HepG2 (cell line): ENCODE measurements around the gene MEGF6. TPM values are rescaled to one million over a fixed set of nuclear protein-coding genes. Genes with fewer than 3 reads are reported as not detected.

Experiments
- ATAC-seq: fragments of 200-7000 bp; cut with Tn5 transposase; 3 replicates; pipeline ENCODE4 v1.9.1; 2020; ENCODE audit warnings: mild to moderate bottlenecking, moderate library complexity
- BruUV-seq: library from RNA; stranded (reverse); fragments of 400-500 nt; replicated peaks from 2 replicates; lab custom pipeline; 2021; lab: Mats Ljungman, UMichigan
- CTCF ChIA-PET: fragments of 300-600 bp; formaldehyde crosslinking; extraction: SDS; loops from one replicate; lab custom pipeline; 2021; ENCODE audit warnings: low total read pairs, inconsistent platforms, low intra/inter-chr PET ratio; lab: Yijun Ruan, JAX
- POLR2A ChIA-PET: fragments of 350-600 bp; sonication (Branson Sonifier 250); formaldehyde crosslinking; loops from one replicate; lab custom pipeline; 2020; ENCODE audit warnings: antibody characterized with exemption, inconsistent platforms; lab: Yijun Ruan, JAX
- DNase-seq: peaks from one replicate; pipeline ENCODE4 v3.0.0-alpha.2; 2015; ENCODE audit warnings: low spot score
- FAIRE-seq: peaks from 3 replicates; lab custom pipeline; 2011; peaks lifted over from hg19 to GRCh38; lab: Jason Lieb, UNC
- H2AFZ ChIP-seq: one replicate; pipeline ENCODE4 v1.6.1; 2011; ENCODE audit warnings: low read length, inconsistent platforms
- H3K27ac ChIP-seq: fragments of 300-600 bp; 3 replicates; pipeline ENCODE4 v1.8.0; 2011; ENCODE audit warnings: mixed run types, mild to moderate bottlenecking, mixed read lengths, low read length, inconsistent platforms; ENCODE audit not compliant: insufficient read depth; ENCODE audit errors: extremely low read length
- H3K27me3 ChIP-seq, 2 experiments: fragments of 200-600 bp in 1 of 2; 2 replicates in 1 of 2; 3 replicates in 1 of 2; pipeline versions ENCODE4 v1.6.0 to v1.8.0; 2011; ENCODE audit warnings: low read length in 2 of 2, mild to moderate bottlenecking in 2 of 2, moderate library complexity in 2 of 2, inconsistent platforms in 1 of 2; ENCODE audit not compliant: insufficient read depth in 2 of 2, control insufficient read depth in 1 of 2
- H3K36me3 ChIP-seq, 2 experiments: fragments of 200-600 bp in 1 of 2; replicated peaks in 1 of 2; 2 replicates in 1 of 2; 3 replicates in 1 of 2; pipeline versions ENCODE4 v1.5.1 to v1.8.0; 2011; ENCODE audit warnings: low read length in 2 of 2, inconsistent platforms in 1 of 2; ENCODE audit not compliant: insufficient read depth in 2 of 2, control insufficient read depth in 1 of 2
- H3K4me1 ChIP-seq: 2 replicates; pipeline ENCODE4 v1.5.1; 2012; ENCODE audit warnings: low read length, inconsistent platforms; ENCODE audit not compliant: insufficient read depth
- H3K4me2 ChIP-seq: 2 replicates; pipeline ENCODE4 v1.6.0; 2011; ENCODE audit warnings: low read depth, low read length, inconsistent platforms
- H3K4me3 ChIP-seq, 3 experiments: fragments of 200-600 bp in 1 of 3; sonication (generic), shearing (Covaris generic) in 1 of 3; replicated peaks in 1 of 3; 2 replicates each; pipeline ENCODE4 v1.5.1; 2011 to 2016; ENCODE audit warnings: low read length in 3 of 3, inconsistent platforms in 2 of 3, low read depth in 2 of 3, mild to moderate bottlenecking in 2 of 3, control low read depth in 1 of 3, mixed read lengths in 1 of 3; ENCODE audit not compliant: insufficient read depth in 1 of 3
- H3K79me2 ChIP-seq: one replicate; pipeline ENCODE4 v1.6.1; 2011; ENCODE audit warnings: low read length, inconsistent platforms; ENCODE audit not compliant: insufficient read depth
- H3K9ac ChIP-seq: 2 replicates; pipeline ENCODE4 v1.6.0; 2011; ENCODE audit warnings: mild to moderate bottlenecking, low read depth, low read length, inconsistent platforms; ENCODE audit not compliant: insufficient read depth
- H3K9me3 ChIP-seq: 2 replicates; pipeline ENCODE4 v1.5.1; 2012; ENCODE audit warnings: mild to moderate bottlenecking, low read length
- H4K20me1 ChIP-seq: 2 replicates; pipeline ENCODE4 v1.6.0; 2011; ENCODE audit warnings: inconsistent platforms, mild to moderate bottlenecking, low read length, moderate library complexity; ENCODE audit not compliant: insufficient read depth
- AGO2 ChIP-seq: fragments of 200-400 bp; formaldehyde crosslinking; optimal IDR thresholded peaks from 2 replicates; pipeline ENCODE3; 2017; ENCODE audit warnings: mild to moderate bottlenecking, low read depth, low read length, moderate library complexity
- HNRNPLL ChIP-seq: fragments of 200-400 bp; formaldehyde crosslinking; IDR thresholded peaks from 2 replicates; pipeline ENCODE4 v1.6.1; 2017; ENCODE audit warnings: mild to moderate bottlenecking, low read depth, low read length; ENCODE audit not compliant: poor library complexity, severe bottlenecking
- SIX1 ChIP-seq: sonication (generic); formaldehyde crosslinking; IDR thresholded peaks from 2 replicates; pipeline ENCODE4 v1.4.0; 2020; ENCODE audit warnings: missing genetic modification reagents, borderline replicate concordance
- ZFP1 ChIP-seq: IDR thresholded peaks from 2 replicates; pipeline ENCODE4 v1.6.1; 2016
- ZNF121 ChIP-seq: sonication (generic); formaldehyde crosslinking; IDR thresholded peaks from 2 replicates; pipeline ENCODE4 v1.5.0; 2020; ENCODE audit warnings: mild to moderate bottlenecking, missing genetic modification reagents
- WGBS: methylation state at CpG from one replicate; pipeline ENCODE4 v1.1.6; 2017; ENCODE audit warnings: low lambda C conversion rate; 5-methylcytosine and 5-hydroxymethylcytosine counted together
- in situ Hi-C: cut with HindIII; loops from 2 replicates; pipeline ENCODE4 v1.10.0; 2017; ENCODE audit warnings: low pct_unique_long_range_greater_than_20kb; ENCODE audit not compliant: extremely low pct_ligation_motif_present
- intact Hi-C: fragments of 100-400 bp; cut with micrococcal nuclease; formaldehyde crosslinking; loops from one replicate; pipeline ENCODE4 v1.10.0; 2022; ENCODE audit not compliant: unreplicated experiment
- polyA plus RNA-seq, 8 experiments: library from polyadenylated mRNA; depleted of rRNA in 3 of 8; stranded (reverse) in 7 of 8; unstranded in 1 of 8; fragments of >200 nt; fragmentation: Illumina TruSeq in 4 of 8; extraction: Trizol in 4 of 8; gene quantifications; 2 replicates each; pipeline versions ENCODE4 v1.2.1 to v1.2.3, GENCODE V29; 2011 to 2016; ENCODE audit warnings: low read depth in 4 of 8, missing spikeins in 1 of 8, mixed read lengths in 1 of 8; ENCODE audit not compliant: insufficient read depth in 1 of 8
- total RNA-seq, 5 experiments: library from RNA; depleted of rRNA; stranded (reverse); fragments of >200 nt; fragmentation: Illumina TruSeq; extraction: Trizol; gene quantifications; 2 replicates each; pipeline ENCODE4 v1.2.3, GENCODE V29; 2016; ENCODE audit warnings: low read depth in 1 of 5

MEGF6 gene
- total and polyA plus RNA-seq, 2 of the 13 experiments (the other 11 are each of a cell fraction or from before 2014, with no cell fraction given): 1.9 TPM

- no TSS peak for BruUV-seq
- intact Hi-C loops: loop anchor here (5.0 kb wide), 1 partner anchor 127 kb away; no protein-coding TSS in a partner anchor
- Histone ChIP-seq H3K79me2 (no peaks in the 10 kb centered on the region), H3K4me1 (no peaks in the 10 kb centered on the region), H3K9me3 (peaks cover 11% of the 10 kb centered on the region; the same call in 1 of the 2 replicates), H3K4me2 (no peak overlapping the region), H4K20me1 (no peaks in the 10 kb centered on the region), H3K4me3 (no peak overlapping the region), H3K9ac (no peak overlapping the region), H3K27ac (no peak overlapping the region), H2AFZ (no peak overlapping the region), H3K27me3 (peaks cover 4 to 15% of the 10 kb centered on the region in 2 experiments; a peak in 4 of 5 replicates), H3K36me3 (no peaks in the 10 kb centered on the region)
- POLR2A ChIA-PET: no interaction called here
- TF ChIP-seq ZNF121 (no peak), AGO2 (peak; percentile 44), HNRNPLL (peak; percentile 5)
- in situ Hi-C loops: no loop called here
- FAIRE-seq (no peak), DNase-seq (no peak), ATAC-seq (peak; percentile 9; the same call in 2 of the 3 replicates)
- CTCF ChIA-PET: interaction anchor here (0.8 to 2.5 kb wide), 3 partner anchors 128 to 234 kb away, joined by 3 to 11 read pairs (median 5); no protein-coding TSS in a partner anchor
- 80% methylated on average over 1 of the region's 23 CpGs for WGBS
These were observed 121.1 kb downstream of the MEGF6 start for GRCh38 chr1:3490046-3490745.

GRCh38 chr1:3488432-3488831, 122.9 kb downstream of the MEGF6 start:
- Histone ChIP-seq H3K4me1 (peaks cover 8% of the 10 kb centered on the region; the same call in 1 of the 2 replicates), H3K4me3 (no peak overlapping the region), H3K79me2 (no peaks in the 10 kb centered on the region), H3K4me2 (no peak overlapping the region), H3K27ac (no peak overlapping the region), H3K9me3 (peaks cover 11% of the 10 kb centered on the region; the same call in 1 of the 2 replicates), H4K20me1 (no peaks in the 10 kb centered on the region), H2AFZ (no peak overlapping the region), H3K27me3 (peaks cover 3 to 8% of the 10 kb centered on the region in 2 experiments; a peak in 2 of 5 replicates), H3K9ac (no peak overlapping the region), H3K36me3 (no peaks in the 10 kb centered on the region)
- ATAC-seq (no peak), DNase-seq (no peak), FAIRE-seq (no peak)
- CTCF ChIA-PET: no interaction called here
- BruUV-seq: no TSS peak
- TF ChIP-seq ZFP1 (CRISPR knock-in tag) (peak; percentile 98), SIX1 (CRISPR knock-in tag) (no peak)
- in situ Hi-C loops (no loop called here), intact Hi-C loops (no loop called here)
- WGBS: 45% methylated on average over 4 of the region's 4 CpGs
- POLR2A ChIA-PET: no interaction called here
